Activated T-cell treated with anti-CD3 and anti-CD28 coated beads, Interleukin-2, amount 50 U/mL, for 24 hours (primary cell): Measurements from ENCODE around the gene MYH14.
A peak's percentile ranks its signal among the peaks of the same experiment; 100 is the strongest.

ENCODE experiments used
- DNase-seq: peaks from one replicate; pipeline ENCODE4 v3.0.0-alpha.2; 2020
- H3K27ac Mint-ChIP-seq: 2 replicates; pipeline ENCODE4 v1.8.0; 2020; ENCODE audit warnings: mild to moderate bottlenecking, mixed read lengths
- H3K27me3 Mint-ChIP-seq: 2 replicates; pipeline ENCODE4 v1.8.0; 2020; ENCODE audit warnings: mixed read lengths
- H3K36me3 Mint-ChIP-seq: 2 replicates; pipeline ENCODE4 v1.8.0; 2020; ENCODE audit warnings: low read depth, mixed read lengths
- H3K4me1 Mint-ChIP-seq: 2 replicates; pipeline ENCODE4 v1.8.0; 2020; ENCODE audit warnings: low read depth, mixed read lengths
- H3K4me3 Mint-ChIP-seq: 2 replicates; pipeline ENCODE4 v1.8.0; 2020; ENCODE audit warnings: mild to moderate bottlenecking, moderate library complexity, mixed read lengths
- H3K9me3 Mint-ChIP-seq: 2 replicates; pipeline ENCODE4 v1.8.0; 2020; ENCODE audit warnings: mixed read lengths

Gene MYH14

GRCh38 chr19:50248826-50249225 is 45.4 kb downstream of the MYH14 start:
- H3K27me3 Mint-ChIP-seq, result peaks cover 26% of the 10 kb centered on the region
- H3K4me1 Mint-ChIP-seq, result no peaks in the 10 kb centered on the region
- no peak overlapping the region for H3K27ac Mint-ChIP-seq
- H3K9me3 Mint-ChIP-seq, result peaks cover 10% of the 10 kb centered on the region
- DNase-seq, result no peak
- no peak overlapping the region for H3K4me3 Mint-ChIP-seq
- H3K36me3 Mint-ChIP-seq, result no peaks in the 10 kb centered on the region

DNA sequence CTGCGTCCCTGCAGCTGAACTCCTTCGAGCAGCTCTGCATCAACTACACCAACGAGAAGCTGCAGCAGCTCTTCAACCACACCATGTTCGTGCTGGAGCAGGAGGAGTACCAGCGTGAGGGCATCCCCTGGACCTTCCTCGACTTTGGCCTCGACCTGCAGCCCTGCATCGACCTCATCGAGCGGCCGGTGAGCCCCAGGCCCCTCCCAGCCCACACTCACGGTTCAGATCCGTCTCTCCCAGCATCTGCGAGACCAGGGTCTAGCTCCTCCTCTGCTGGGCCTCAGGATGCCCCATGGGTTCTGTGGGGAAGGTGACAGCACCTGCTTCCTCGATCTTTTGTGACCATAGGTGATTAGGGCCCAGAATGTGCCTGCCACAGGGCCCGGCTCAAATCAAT is 46.2 kb downstream of the MYH14 start:
- H3K36me3 Mint-ChIP-seq, result no peaks in the 10 kb centered on the region
- no peak for DNase-seq
- no peak overlapping the region for H3K4me3 Mint-ChIP-seq
- H3K27ac Mint-ChIP-seq, result no peak overlapping the region
- H3K4me1 Mint-ChIP-seq, result no peaks in the 10 kb centered on the region
- peaks cover 28% of the 10 kb centered on the region for H3K27me3 Mint-ChIP-seq
- H3K9me3 Mint-ChIP-seq, result peaks cover 10% of the 10 kb centered on the region

- Mint-ChIP-seq H3K27me3 (peaks cover 33% of the 10 kb centered on the region), H3K4me3 (no peak overlapping the region), H3K27ac (no peak overlapping the region), H3K36me3 (no peaks in the 10 kb centered on the region), H3K4me1 (no peaks in the 10 kb centered on the region), H3K9me3 (peaks cover 10% of the 10 kb centered on the region)
- DNase-seq, result no peak
These were observed 47.2 kb downstream of the MYH14 start for GRCh38 chr19:50250450-50251136.

GRCh38 chr19:50252111-50252886 is 48.9 kb downstream of the MYH14 start:
- no peaks in the 10 kb centered on the region for H3K4me1 Mint-ChIP-seq
- H3K36me3 Mint-ChIP-seq, result no peaks in the 10 kb centered on the region
- DNase-seq, result peak; percentile 58
- H3K9me3 Mint-ChIP-seq, result peaks cover 16% of the 10 kb centered on the region
- H3K4me3 Mint-ChIP-seq, result no peak overlapping the region
- no peak overlapping the region for H3K27ac Mint-ChIP-seq
- peaks cover 45% of the 10 kb centered on the region for H3K27me3 Mint-ChIP-seq

GRCh38 chr19:50252887-50253268 is 49.5 kb downstream of the MYH14 start:
- H3K27ac Mint-ChIP-seq, result no peak overlapping the region

DNA sequence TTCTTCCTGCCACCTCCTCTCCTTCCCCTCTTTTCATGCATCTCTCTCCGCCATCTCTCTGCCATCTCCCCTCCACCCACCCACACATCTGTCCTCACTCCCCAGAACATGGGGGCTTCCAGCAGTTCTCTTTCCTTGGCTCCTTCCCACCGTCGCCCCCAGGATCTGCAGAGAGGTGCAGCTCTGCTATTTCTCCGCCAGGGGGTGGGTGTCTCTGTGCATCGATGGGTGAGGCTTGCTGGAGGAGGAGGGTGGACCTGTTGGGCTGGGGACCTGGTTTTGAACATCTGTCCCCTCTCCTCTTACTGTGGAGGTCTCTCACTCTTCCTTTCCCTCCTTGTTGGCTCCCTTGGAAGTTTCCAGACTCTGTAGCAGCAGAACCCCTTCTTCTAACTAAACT is 51.7 kb downstream of the MYH14 start:
- Mint-ChIP-seq H3K27me3 (peaks cover 43% of the 10 kb centered on the region), H3K27ac (no peak overlapping the region), H3K4me3 (no peak overlapping the region), H3K4me1 (no peaks in the 10 kb centered on the region), H3K9me3 (peaks cover 16% of the 10 kb centered on the region), H3K36me3 (no peaks in the 10 kb centered on the region)
- no peak for DNase-seq

More at GRCh38 chr19:50252887-50253268, 49.5 kb downstream of the MYH14 start:
- peaks cover 16% of the 10 kb centered on the region for H3K9me3 Mint-ChIP-seq
- H3K4me3 Mint-ChIP-seq, result no peak overlapping the region
- no peaks in the 10 kb centered on the region for H3K4me1 Mint-ChIP-seq
- H3K27me3 Mint-ChIP-seq, result peaks cover 45% of the 10 kb centered on the region
- H3K36me3 Mint-ChIP-seq, result no peaks in the 10 kb centered on the region
- no peak for DNase-seq

DNA sequence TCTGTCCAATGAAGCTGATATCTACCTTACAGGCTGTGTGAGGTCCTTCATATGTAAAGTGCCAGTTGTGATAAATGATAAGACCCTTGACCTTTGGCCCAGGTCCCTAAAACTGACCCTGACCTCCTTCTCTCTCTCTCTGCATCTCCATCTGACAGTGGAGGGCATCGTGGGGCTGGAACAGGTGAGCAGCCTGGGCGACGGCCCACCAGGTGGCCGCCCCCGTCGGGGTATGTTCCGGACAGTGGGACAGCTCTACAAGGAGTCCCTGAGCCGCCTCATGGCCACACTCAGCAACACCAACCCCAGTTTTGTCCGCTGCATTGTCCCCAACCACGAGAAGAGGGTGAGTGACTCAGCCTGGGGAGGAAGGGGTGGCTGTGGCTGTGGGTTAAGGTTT is 53.7 kb downstream of the MYH14 start:
- peaks cover 31% of the 10 kb centered on the region for H3K27me3 Mint-ChIP-seq
- no peaks in the 10 kb centered on the region for H3K36me3 Mint-ChIP-seq
- H3K4me3 Mint-ChIP-seq, result no peak overlapping the region
- no peak for DNase-seq
- no peak overlapping the region for H3K27ac Mint-ChIP-seq
- no peaks in the 10 kb centered on the region for H3K4me1 Mint-ChIP-seq
- H3K9me3 Mint-ChIP-seq, result peaks cover 16% of the 10 kb centered on the region

- Mint-ChIP-seq H3K27ac (no peak overlapping the region), H3K4me1 (no peaks in the 10 kb centered on the region), H3K4me3 (no peak overlapping the region), H3K27me3 (peaks cover 31% of the 10 kb centered on the region), H3K36me3 (no peaks in the 10 kb centered on the region), H3K9me3 (peaks cover 6% of the 10 kb centered on the region)
- DNase-seq, result no peak
These were observed 55.5 kb downstream of the MYH14 start for GRCh38 chr19:50258918-50259372.

DNA sequence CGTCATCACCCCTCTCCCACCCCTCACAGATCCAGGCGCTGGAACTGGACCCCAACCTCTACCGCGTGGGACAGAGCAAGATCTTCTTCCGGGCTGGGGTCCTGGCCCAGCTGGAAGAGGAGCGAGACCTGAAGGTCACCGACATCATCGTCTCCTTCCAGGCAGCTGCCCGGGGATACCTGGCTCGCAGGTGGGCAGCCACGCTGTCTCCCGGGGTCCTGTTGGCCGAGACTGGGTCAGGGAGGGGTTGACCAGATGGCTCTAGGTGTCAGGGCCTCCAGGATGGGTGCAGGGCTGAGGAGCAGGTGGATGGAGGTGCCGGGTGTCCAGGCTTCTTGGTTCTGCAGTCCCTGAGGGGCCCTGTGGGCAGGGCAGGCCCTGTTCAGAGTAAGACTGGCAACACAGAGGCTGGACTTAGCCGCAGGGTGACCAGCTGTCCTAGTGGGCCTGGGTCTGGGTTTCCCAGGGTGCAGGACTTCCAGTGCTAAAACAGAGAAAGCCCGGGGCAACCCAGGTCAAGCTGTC is 58.1 kb downstream of the MYH14 start:
- no peaks in the 10 kb centered on the region for H3K4me1 Mint-ChIP-seq
- H3K27me3 Mint-ChIP-seq, result peaks cover 14% of the 10 kb centered on the region

GRCh38 chr19:50263176-50263575 is 59.8 kb downstream of the MYH14 start:
- Mint-ChIP-seq H3K36me3 (no peaks in the 10 kb centered on the region), H3K27ac (no peak overlapping the region), H3K4me1 (no peaks in the 10 kb centered on the region)

More for the DNA sequence above, 58.1 kb downstream of the MYH14 start:
- H3K36me3 Mint-ChIP-seq, result no peaks in the 10 kb centered on the region
- H3K4me3 Mint-ChIP-seq, result no peak overlapping the region
- DNase-seq, result no peak
- H3K27ac Mint-ChIP-seq, result no peak overlapping the region
- peaks cover 6% of the 10 kb centered on the region for H3K9me3 Mint-ChIP-seq

GRCh38 chr19:50264483-50265186 is 61.2 kb downstream of the MYH14 start:
- no peak for DNase-seq
- no peaks in the 10 kb centered on the region for H3K9me3 Mint-ChIP-seq
- H3K27me3 Mint-ChIP-seq, result peaks cover 28% of the 10 kb centered on the region

More at GRCh38 chr19:50263176-50263575, 59.8 kb downstream of the MYH14 start:
- Mint-ChIP-seq H3K9me3 (no peaks in the 10 kb centered on the region), H3K27me3 (peaks cover 17% of the 10 kb centered on the region), H3K4me3 (no peak overlapping the region)
- DNase-seq, result no peak

GRCh38 chr19:50266041-50266440 is 62.6 kb downstream of the MYH14 start:
- H3K9me3 Mint-ChIP-seq, result no peaks in the 10 kb centered on the region
- H3K36me3 Mint-ChIP-seq, result no peaks in the 10 kb centered on the region
- no peaks in the 10 kb centered on the region for H3K4me1 Mint-ChIP-seq
- H3K4me3 Mint-ChIP-seq, result no peak overlapping the region
- peaks cover 31% of the 10 kb centered on the region for H3K27me3 Mint-ChIP-seq
- no peak for DNase-seq
- no peak overlapping the region for H3K27ac Mint-ChIP-seq

More at GRCh38 chr19:50264483-50265186, 61.2 kb downstream of the MYH14 start:
- no peak overlapping the region for H3K4me3 Mint-ChIP-seq
- no peaks in the 10 kb centered on the region for H3K36me3 Mint-ChIP-seq
- no peak overlapping the region for H3K27ac Mint-ChIP-seq
- no peaks in the 10 kb centered on the region for H3K4me1 Mint-ChIP-seq

- Mint-ChIP-seq H3K4me3 (no peak overlapping the region), H3K4me1 (no peaks in the 10 kb centered on the region), H3K36me3 (no peaks in the 10 kb centered on the region), H3K9me3 (no peaks in the 10 kb centered on the region), H3K27me3 (peaks cover 37% of the 10 kb centered on the region), H3K27ac (no peak overlapping the region)
- peak; percentile 41 for DNase-seq
These were observed 63.5 kb downstream of the MYH14 start for GRCh38 chr19:50266896-50267295.

GRCh38 chr19:50268041-50268440 is 64.6 kb downstream of the MYH14 start:
- no peak for DNase-seq
- Mint-ChIP-seq H3K27ac (no peak overlapping the region), H3K4me1 (no peaks in the 10 kb centered on the region)

More at GRCh38 chr19:50268041-50268440, 64.6 kb downstream of the MYH14 start:
- Mint-ChIP-seq H3K36me3 (no peaks in the 10 kb centered on the region), H3K9me3 (no peaks in the 10 kb centered on the region), H3K4me3 (no peak overlapping the region), H3K27me3 (peaks cover 35% of the 10 kb centered on the region)
